ENCODE results near the gene SMAD3. TPM values are rescaled to one million over a fixed set of nuclear protein-coding genes. Genes with fewer than 3 reads are reported as not detected.

Gene SMAD3
- total and polyA plus RNA-seq, 4 donors, result 4.0 to 12.2 (median 5.5) TPM

DNA sequence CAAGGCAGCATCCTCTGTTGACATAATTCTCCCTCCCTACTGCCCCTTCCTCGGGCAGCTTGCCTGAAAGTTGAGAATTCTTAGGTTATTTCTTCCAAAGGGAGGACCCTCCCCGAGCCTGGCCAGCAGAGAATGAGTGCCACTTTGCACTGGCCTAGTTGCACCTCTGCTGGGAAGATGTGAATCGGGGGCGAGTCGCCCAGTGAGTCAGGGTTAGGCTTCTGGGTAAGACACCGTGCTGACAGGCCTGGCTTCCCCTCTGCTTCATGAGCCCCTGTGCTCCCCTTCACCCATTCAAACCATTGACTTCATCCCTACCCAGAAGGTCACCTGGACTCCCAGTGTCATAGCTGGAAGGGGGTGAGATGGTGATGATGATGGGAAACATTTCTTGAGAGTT is 106.8 kb downstream of the SMAD3 start:
- H3K4me1 ChIP-seq (ENCODE audit: control insufficient read depth in 4 of 4, insufficient read depth in 4 of 4, low read length in 3 of 4), result peaks cover 2 to 13% (median 8%) of the 10 kb centered on the region in 4 donors
- TF ChIP-seq JUND (IDR thresholded peaks at IDR 0.05) (no peak), HNF4A (conservative IDR thresholded peaks at IDR 0.05) (no peak)
- DNase-seq (ENCODE audit: low spot score), result no peak
- WGBS, result 97% methylated on average over 6 of the region's 6 CpGs
- no peaks in the 10 kb centered on the region for H3K27me3 ChIP-seq (ENCODE audit: control insufficient read depth in 4 of 4, insufficient read depth in 4 of 4, low read length in 3 of 4)
- peaks cover 2 to 27% (median 11%) of the 10 kb centered on the region in 4 donors for H3K36me3 ChIP-seq (ENCODE audit: control insufficient read depth in 4 of 4, insufficient read depth in 3 of 4, low read depth in 1 of 4, low read length in 3 of 4)
- H3K4me3 ChIP-seq (ENCODE audit: low read depth in 1 of 3, low read length in 3 of 3), result no peak overlapping the region
- H3K9me3 ChIP-seq (ENCODE audit: control insufficient read depth in 4 of 4, low read length in 3 of 4), result no peaks in the 10 kb centered on the region
- no peak overlapping the region for H3K9ac ChIP-seq (ENCODE audit: low read depth in 1 of 2, low read length in 2 of 2)
- no peak overlapping the region for H3K27ac ChIP-seq (ENCODE audit: low read depth in 1 of 2, low read length in 2 of 2)

DNA sequence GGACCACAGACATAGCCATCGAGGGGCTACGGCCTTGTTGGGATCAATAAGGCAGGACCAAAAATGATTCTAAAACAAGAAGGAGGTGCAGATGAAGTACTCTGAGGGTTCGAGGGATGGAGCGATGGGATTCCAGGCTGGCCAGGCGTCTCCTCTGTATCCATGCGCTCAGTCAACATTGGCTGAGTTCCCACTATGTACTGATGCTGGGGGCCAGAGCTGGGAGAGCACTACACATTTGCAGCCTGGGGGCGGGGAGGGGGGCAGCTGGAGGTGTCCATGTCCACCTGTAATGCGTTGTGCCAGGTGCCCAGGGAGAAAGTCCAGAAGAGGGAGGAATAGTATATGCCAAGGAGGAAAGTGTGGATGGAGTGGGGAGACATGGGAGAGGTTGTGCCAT is 107.6 kb downstream of the SMAD3 start:
- Histone ChIP-seq H3K4me1 (ENCODE audit: control insufficient read depth in 4 of 4, insufficient read depth in 4 of 4, low read length in 3 of 4) (peaks cover 0 to 5% (median 3%) of the 10 kb centered on the region in 4 donors), H3K9ac (ENCODE audit: low read depth in 1 of 2, low read length in 2 of 2) (no peak overlapping the region), H3K27ac (ENCODE audit: low read depth in 1 of 2, low read length in 2 of 2) (no peak overlapping the region), H3K36me3 (ENCODE audit: control insufficient read depth in 4 of 4, insufficient read depth in 3 of 4, low read depth in 1 of 4, low read length in 3 of 4) (peaks cover 2 to 29% (median 11%) of the 10 kb centered on the region in 4 donors), H3K9me3 (ENCODE audit: control insufficient read depth in 4 of 4, low read length in 3 of 4) (no peaks in the 10 kb centered on the region), H3K4me3 (ENCODE audit: low read depth in 1 of 3, low read length in 3 of 3) (no peak overlapping the region), H3K27me3 (ENCODE audit: control insufficient read depth in 4 of 4, insufficient read depth in 4 of 4, low read length in 3 of 4) (no peaks in the 10 kb centered on the region)
- no peak for DNase-seq (ENCODE audit: low spot score)
- WGBS, result 95% methylated on average over 8 of the region's 8 CpGs
- TF ChIP-seq HNF4G (IDR thresholded peaks at IDR 0.05) (no peak), JUND (IDR thresholded peaks at IDR 0.05) (no peak), GABPA (IDR thresholded peaks at IDR 0.05 in 1 of 2, conservative IDR thresholded peaks at IDR 0.05 in 1 of 2) (no peak), RXRA (IDR thresholded peaks at IDR 0.05) (no peak), EGR1 (IDR thresholded peaks at IDR 0.05; ENCODE audit: low read depth in 2 of 2) (no peak), RAD21 (IDR thresholded peaks at IDR 0.05) (no peak), NR2F2 (IDR thresholded peaks at IDR 0.05) (no peak), HNF4A (conservative IDR thresholded peaks at IDR 0.05) (no peak), SP1 (IDR thresholded peaks at IDR 0.05) (no peak), FOXA1 (IDR thresholded peaks at IDR 0.05) (no peak), FOXA2 (IDR thresholded peaks at IDR 0.05) (no peak)
- TF ChIP-seq, protein P1, sequence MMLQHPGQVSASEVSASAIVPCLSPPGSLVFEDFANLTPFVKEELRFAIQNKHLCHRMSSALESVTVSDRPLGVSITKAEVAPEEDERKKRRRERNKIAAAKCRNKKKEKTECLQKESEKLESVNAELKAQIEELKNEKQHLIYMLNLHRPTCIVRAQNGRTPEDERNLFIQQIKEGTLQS (IDR thresholded peaks at IDR 0.05), result no peak
- TF ChIP-seq, protein P2, sequence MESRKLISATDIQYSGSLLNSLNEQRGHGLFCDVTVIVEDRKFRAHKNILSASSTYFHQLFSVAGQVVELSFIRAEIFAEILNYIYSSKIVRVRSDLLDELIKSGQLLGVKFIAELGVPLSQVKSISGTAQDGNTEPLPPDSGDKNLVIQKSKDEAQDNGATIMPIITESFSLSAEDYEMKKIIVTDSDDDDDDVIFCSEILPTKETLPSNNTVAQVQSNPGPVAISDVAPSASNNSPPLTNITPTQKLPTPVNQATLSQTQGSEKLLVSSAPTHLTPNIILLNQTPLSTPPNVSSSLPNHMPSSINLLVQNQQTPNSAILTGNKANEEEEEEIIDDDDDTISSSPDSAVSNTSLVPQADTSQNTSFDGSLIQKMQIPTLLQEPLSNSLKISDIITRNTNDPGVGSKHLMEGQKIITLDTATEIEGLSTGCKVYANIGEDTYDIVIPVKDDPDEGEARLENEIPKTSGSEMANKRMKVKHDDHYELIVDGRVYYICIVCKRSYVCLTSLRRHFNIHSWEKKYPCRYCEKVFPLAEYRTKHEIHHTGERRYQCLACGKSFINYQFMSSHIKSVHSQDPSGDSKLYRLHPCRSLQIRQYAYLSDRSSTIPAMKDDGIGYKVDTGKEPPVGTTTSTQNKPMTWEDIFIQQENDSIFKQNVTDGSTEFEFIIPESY (IDR thresholded peaks at IDR 0.05), result no peak
- TF ChIP-seq, protein P3, sequence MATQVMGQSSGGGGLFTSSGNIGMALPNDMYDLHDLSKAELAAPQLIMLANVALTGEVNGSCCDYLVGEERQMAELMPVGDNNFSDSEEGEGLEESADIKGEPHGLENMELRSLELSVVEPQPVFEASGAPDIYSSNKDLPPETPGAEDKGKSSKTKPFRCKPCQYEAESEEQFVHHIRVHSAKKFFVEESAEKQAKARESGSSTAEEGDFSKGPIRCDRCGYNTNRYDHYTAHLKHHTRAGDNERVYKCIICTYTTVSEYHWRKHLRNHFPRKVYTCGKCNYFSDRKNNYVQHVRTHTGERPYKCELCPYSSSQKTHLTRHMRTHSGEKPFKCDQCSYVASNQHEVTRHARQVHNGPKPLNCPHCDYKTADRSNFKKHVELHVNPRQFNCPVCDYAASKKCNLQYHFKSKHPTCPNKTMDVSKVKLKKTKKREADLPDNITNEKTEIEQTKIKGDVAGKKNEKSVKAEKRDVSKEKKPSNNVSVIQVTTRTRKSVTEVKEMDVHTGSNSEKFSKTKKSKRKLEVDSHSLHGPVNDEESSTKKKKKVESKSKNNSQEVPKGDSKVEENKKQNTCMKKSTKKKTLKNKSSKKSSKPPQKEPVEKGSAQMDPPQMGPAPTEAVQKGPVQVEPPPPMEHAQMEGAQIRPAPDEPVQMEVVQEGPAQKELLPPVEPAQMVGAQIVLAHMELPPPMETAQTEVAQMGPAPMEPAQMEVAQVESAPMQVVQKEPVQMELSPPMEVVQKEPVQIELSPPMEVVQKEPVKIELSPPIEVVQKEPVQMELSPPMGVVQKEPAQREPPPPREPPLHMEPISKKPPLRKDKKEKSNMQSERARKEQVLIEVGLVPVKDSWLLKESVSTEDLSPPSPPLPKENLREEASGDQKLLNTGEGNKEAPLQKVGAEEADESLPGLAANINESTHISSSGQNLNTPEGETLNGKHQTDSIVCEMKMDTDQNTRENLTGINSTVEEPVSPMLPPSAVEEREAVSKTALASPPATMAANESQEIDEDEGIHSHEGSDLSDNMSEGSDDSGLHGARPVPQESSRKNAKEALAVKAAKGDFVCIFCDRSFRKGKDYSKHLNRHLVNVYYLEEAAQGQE (IDR thresholded peaks at IDR 0.05), result no peak
- TF ChIP-seq, protein P4, sequence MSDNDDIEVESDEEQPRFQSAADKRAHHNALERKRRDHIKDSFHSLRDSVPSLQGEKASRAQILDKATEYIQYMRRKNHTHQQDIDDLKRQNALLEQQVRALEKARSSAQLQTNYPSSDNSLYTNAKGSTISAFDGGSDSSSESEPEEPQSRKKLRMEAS (IDR thresholded peaks at IDR 0.05), result no peak

All from liver (tissue), 9 donors.